ENCODE data around the gene DNAJC6. TPM values are rescaled to one million over a fixed set of nuclear protein-coding genes. Genes with fewer than 3 reads are reported as not detected.
"Not testable (repeated sequence)": the region's sequence is repeated elsewhere in the genome, so short reads cannot be mapped to it uniquely, and the experiment has no call there.

Gene DNAJC6
- total RNA-seq, 1 donor from 2014 or later: 20.7 TPM

DNA sequence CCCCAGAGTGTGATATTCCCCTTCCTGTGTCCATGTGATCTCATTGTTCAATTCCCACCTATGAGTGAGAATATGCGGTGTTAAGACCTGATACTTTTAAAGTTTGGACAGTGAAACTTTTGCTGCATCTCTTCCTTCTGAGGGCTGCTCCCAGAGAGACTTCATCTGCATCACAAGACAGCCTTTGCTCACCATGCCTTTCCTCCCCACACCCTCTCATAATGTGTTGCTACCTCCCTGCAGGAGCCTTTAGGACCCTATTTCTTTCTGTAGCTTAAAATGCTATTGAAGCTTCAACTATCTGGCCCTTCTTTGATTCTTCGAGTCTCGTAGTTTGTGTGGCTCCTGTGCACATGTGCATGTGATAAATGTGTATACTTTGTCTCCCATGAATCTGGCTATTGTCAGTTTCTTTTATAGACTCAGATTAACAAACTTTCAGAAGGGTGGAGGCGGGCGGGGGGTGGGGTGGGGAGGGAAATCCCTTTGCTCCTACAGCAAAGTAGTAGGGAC, 134.8 kb downstream of the DNAJC6 start:
- intact Hi-C loops (cut with DNase I): no loop called here
- DNase-seq (ENCODE audit: low spot score) (no peak), ATAC-seq (no peak)

DNA sequence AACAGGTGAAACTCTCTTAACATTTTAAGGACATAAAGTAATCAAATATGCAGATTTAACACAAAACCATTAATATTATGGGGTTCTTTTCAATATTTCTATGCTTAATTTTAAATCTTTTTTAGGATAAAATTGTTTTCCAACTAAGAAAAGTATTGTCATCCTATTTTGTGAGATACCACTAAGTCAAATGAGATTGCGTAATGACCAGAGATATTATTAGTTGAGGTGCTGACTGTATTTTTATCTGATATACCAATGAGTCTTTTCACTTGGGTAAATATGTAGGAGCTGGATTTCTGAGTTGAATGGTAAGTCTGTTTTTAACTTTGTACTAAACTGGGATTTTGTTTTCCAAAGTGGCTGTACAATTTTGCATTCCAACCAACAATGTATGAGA, 136.5 kb downstream of the DNAJC6 start:
- DNase-seq (ENCODE audit: low spot score) (no peak), ATAC-seq (no peak)
- intact Hi-C loops (cut with DNase I): no loop called here

DNA sequence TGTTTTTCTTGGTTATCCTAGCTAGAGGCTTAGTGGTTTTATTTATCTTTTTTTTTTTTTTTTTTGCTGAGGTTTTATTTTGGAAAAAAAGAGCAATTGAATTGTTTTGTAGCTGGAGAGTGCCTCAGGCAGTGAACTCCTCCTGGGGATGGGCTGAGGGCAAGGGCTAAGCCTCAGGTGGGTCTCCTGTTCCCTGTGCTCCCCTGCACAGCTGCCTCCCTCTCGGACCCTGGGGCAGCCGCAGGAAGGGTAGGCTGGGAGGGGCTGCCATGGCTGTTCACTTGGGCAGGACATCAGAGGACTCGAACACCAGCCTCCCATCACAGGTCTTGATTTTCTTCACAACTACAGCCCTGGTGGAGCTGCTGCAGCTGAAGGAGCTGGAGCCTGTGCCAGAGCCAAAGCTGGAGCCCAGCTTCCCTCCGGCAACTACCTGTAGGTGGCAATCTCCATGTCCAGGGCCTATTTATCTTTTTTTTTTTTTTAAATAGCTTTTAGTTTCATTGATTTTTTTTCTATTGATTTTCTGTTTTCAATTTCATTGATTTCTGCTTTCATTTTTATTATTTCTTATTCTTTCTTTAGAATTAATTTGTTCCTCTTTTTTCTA, 140.0 kb downstream of the DNAJC6 start:
- DNase-seq (ENCODE audit: low spot score): no peak
- no peak for ATAC-seq

DNA sequence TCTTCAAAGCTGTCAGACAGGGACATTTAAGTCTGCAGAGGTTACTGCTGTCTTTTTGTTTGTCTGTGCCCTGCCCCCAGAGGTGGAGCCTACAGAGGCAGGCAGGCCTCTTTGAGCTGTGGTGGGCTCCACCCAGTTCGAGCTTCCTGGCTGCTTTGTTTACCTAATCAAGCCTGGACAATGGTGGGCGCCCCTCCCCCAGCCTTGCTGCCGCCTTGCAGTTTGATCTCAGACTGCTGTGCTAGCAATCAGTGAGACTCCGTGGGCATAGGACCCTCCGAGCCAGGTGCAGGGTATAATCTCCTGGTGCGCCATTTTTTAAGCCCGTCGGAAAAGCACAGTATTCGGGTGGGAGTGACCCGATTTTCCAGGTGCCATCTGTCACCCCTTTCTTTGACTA, 146.3 kb downstream of the DNAJC6 start:
- ATAC-seq; intact Hi-C loops (cut with DNase I); DNase-seq (ENCODE audit: low spot score): not testable (repeated sequence)

More for the DNA sequence above, 140.0 kb downstream of the DNAJC6 start:
- intact Hi-C loops (cut with DNase I): no loop called here

DNA sequence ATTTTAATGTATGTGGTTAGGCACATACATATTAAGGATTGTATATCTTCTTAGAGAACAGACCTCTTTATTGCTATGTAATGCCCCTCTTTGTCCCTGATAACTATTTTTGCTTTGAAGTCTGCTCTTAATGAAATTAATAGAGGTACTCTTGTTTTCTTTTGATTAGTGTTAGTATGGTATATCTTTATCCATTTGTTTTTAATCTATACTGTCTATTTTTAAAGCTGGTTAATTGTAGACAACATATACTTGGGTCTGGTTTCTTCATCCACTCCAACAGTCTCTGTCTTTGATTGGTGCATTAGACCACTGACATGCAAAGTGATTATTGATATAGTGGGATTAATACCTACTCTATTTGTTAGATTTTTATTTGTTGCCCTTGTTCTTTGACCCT, 147.1 kb downstream of the DNAJC6 start:
- intact Hi-C loops (cut with DNase I): no loop called here
- no peak for ATAC-seq
- DNase-seq (ENCODE audit: low spot score): no peak

DNA sequence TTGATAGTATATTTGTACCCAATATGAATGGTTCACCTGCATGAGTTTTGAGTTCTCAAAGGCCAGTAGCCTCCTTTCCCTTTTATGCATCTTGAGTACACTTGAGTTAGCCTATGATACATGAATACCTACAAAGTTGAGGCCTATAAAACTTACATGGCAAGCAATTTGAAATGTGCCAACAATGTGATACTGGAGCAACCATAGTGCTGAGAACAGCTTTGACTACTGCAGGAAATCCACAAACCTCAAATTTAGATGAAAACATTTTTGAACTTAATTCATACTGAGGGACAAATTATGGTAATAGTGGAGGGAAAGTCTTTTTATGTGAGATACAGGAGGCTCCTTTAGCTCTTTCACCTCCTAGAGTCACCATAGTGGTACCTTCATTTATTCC, 148.5 kb downstream of the DNAJC6 start:
- no peak for DNase-seq (ENCODE audit: low spot score)
- intact Hi-C loops (cut with DNase I): no loop called here
- ATAC-seq: no peak

DNA sequence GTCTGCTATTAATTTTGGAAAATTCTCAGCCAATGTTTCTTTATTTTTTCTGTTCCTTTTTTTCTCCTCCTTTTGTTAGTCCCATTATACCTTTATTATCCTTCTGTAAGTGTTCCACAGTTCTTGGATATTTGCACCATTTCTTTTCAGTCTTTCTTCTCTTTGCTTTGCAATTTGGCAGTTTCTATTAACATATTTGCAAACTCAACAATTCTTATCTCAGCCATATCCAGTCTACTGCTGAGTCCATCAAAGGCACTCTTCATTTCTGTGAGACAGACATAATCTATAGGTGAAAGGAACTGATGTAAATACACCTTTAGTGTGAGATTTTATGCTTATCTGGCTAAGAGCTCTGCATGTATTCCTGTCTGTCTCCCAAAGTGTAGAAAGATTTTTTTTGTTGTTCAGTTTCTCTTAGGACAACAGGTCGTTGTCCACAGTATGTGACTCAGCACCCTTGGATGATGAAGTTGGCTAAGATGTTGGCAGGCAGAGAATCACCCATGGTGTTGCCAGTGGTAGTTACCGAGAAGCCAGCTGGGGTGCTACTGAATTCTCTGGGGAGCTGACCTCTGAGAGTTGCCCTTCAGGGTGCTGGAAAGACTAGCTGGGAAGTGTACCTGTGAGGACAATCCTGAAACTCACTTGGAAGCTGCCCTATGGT, 149.5 kb downstream of the DNAJC6 start:
- intact Hi-C loops (cut with DNase I): no loop called here
- ATAC-seq (no peak), DNase-seq (ENCODE audit: low spot score) (no peak)

DNA sequence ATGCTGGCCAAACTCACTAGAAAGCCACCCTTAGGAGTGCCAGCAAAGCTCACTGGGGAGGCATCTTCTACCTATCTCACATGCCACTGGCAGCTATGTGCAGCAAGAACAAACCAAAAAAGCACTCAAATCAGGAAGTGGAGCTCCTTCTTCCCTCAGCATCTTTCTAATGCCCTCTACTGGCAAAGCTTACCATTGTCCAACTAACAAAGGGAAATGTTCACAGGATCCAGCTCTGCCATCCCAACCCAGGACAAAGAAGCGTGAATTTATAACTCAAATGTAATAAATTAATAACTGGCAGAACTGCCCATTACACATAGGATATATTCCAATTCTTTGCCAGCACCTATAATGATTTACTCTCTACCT, 150.0 kb downstream of the DNAJC6 start:
- DNase-seq (ENCODE audit: low spot score) (no peak), ATAC-seq (no peak)
- intact Hi-C loops (cut with DNase I): no loop called here

Other genes with a start within 250 kb of the DNAJC6 start
- gene AK4, start 161.3 kb upstream of the DNAJC6 start, total RNA-seq: 27.6 TPM
- 138 TPM for gene LEPR, start 111.1 kb downstream of the DNAJC6 start, total RNA-seq
- gene LEPROT, start 111.1 kb downstream of the DNAJC6 start, total RNA-seq: 97.5 TPM